ENCODE data around the gene FAM120A. TPM values are rescaled to one million over a fixed set of nuclear protein-coding genes. Genes with fewer than 3 reads are reported as not detected.
A peak's percentile ranks its signal among the peaks of the same experiment; 100 is the strongest.

The FAM120A gene, protein sequence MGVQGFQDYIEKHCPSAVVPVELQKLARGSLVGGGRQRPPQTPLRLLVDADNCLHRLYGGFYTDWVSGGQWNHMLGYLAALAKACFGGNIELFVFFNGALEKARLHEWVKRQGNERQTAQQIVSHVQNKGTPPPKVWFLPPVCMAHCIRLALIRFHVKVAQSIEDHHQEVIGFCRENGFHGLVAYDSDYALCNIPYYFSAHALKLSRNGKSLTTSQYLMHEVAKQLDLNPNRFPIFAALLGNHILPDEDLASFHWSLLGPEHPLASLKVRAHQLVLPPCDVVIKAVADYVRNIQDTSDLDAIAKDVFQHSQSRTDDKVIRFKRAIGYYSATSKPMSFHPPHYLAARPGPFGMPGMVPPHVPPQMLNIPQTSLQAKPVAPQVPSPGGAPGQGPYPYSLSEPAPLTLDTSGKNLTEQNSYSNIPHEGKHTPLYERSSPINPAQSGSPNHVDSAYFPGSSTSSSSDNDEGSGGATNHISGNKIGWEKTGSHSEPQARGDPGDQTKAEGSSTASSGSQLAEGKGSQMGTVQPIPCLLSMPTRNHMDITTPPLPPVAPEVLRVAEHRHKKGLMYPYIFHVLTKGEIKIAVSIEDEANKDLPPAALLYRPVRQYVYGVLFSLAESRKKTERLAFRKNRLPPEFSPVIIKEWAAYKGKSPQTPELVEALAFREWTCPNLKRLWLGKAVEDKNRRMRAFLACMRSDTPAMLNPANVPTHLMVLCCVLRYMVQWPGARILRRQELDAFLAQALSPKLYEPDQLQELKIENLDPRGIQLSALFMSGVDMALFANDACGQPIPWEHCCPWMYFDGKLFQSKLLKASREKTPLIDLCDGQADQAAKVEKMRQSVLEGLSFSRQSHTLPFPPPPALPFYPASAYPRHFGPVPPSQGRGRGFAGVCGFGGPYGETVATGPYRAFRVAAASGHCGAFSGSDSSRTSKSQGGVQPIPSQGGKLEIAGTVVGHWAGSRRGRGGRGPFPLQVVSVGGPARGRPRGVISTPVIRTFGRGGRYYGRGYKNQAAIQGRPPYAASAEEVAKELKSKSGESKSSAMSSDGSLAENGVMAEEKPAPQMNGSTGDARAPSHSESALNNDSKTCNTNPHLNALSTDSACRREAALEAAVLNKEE
- 10 to 100 TPM; 38.3 to 46.1 TPM for total RNA-seq
- polyA plus RNA-seq (2013, experiment 1 of 2) = 29.2 TPM
- 27.1 TPM for polyA plus RNA-seq (2013, experiment 2 of 2)
- long read RNA-seq, experiment 1, full-length matches to known transcripts = 1 of 12 reads
- long read RNA-seq, experiment 1, partial matches to known transcripts = 7 of 12 reads
- long read RNA-seq, experiment 1, other reads (novel, unspliced or antisense) = 4 of 12 reads
- long read RNA-seq, experiment 2, full-length matches to known transcripts = 3 of 16 reads
- long read RNA-seq, experiment 2, partial matches to known transcripts = 10 of 16 reads
- long read RNA-seq, experiment 2, other reads (novel, unspliced or antisense) = 3 of 16 reads
- long read RNA-seq, experiment 3, full-length matches to known transcripts = 12 of 37 reads
- long read RNA-seq, experiment 3, partial matches to known transcripts = 17 of 37 reads
- long read RNA-seq, experiment 3, other reads (novel, unspliced or antisense) = 8 of 37 reads
- long read RNA-seq, experiment 4, partial matches to known transcripts = 4 of 4 reads
- long read RNA-seq, experiment 4, other reads (novel, unspliced or antisense) = 0 of 4 reads

DNA sequence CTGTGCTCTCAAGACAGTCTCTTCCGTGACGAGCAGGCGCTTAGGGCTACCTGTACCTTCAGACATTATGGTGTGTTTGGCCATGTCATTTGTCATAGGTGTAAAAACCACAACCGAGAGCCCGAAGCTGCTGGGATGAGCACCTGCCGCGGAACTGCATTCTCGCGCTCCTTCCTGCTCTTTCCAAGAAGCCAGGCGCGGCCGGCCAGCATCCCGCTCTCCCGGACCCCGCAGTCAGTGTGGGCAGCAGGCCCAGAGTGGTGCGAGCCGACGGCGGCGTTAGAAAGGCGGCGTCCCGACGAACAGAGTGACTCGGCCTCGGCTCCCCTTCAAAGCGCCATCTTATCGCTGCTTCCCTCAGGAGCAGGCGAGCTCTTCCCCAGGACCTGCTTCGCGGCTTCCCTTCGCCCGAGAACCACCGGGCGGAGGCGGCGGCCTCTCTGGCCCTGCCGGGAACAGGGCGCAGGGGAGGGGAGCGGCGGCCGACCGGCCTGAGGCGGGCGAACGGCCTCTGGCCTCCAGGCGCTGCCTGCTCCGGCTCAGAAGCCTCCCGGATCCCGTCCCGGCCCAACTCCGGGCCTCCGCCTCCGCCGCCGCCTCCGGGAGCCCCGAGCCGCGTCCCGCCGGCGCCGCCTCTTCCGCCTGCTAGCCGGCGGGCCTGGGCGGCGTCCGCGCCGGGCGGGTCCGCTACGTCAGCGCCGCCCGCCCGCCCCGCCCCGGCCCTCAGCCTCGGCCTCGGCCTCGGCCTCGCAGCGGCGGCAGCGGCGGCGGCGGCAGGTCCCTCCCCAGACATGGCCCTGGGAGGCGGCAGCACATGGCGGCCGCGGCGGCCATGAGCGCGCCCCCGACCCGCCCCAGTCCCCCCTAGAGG is at the start of gene FAM120A:
Gene FAM120A, plus strand, starts transcription at position 741 of the 871 bp plus-strand sequence. CDS start 231 bp downstream, outside the sequence.
- Histone ChIP-seq H3K27ac (ENCODE audit: low read depth, low read length) (peak within 1 kb of the TSS; percentile 91), H3K4me1 (ENCODE audit: control insufficient read depth, insufficient read depth, low read length) (no peaks in the 10 kb centered on the region), H3K9me3 (ENCODE audit: control insufficient read depth, low read length) (no peaks in the 10 kb centered on the region), H3K9ac (ENCODE audit: extremely low read depth, low read length, poor library complexity, severe bottlenecking) (peak within 1 kb of the TSS; percentile 72), H3K4me3 (ENCODE audit: low read length) (peak within 1 kb of the TSS; percentile 99), H3K36me3 (ENCODE audit: control insufficient read depth, insufficient read depth, low read length) (peaks cover 34% of the 10 kb centered on the region), H3K27me3 (ENCODE audit: control insufficient read depth, insufficient read depth, low read length, poor library complexity, severe bottlenecking) (no peaks in the 10 kb centered on the region)
- 0% methylated on average over 35 to 98 of the region's 100 CpGs for WGBS, 2 experiments (ENCODE audit: insufficient coverage in 1 of 2, insufficient read length in 1 of 2)
- H3K36me3 Mint-ChIP-seq (ENCODE audit: low read depth) = peaks cover 33% of the 10 kb centered on the region
- TF ChIP-seq, protein P1, sequence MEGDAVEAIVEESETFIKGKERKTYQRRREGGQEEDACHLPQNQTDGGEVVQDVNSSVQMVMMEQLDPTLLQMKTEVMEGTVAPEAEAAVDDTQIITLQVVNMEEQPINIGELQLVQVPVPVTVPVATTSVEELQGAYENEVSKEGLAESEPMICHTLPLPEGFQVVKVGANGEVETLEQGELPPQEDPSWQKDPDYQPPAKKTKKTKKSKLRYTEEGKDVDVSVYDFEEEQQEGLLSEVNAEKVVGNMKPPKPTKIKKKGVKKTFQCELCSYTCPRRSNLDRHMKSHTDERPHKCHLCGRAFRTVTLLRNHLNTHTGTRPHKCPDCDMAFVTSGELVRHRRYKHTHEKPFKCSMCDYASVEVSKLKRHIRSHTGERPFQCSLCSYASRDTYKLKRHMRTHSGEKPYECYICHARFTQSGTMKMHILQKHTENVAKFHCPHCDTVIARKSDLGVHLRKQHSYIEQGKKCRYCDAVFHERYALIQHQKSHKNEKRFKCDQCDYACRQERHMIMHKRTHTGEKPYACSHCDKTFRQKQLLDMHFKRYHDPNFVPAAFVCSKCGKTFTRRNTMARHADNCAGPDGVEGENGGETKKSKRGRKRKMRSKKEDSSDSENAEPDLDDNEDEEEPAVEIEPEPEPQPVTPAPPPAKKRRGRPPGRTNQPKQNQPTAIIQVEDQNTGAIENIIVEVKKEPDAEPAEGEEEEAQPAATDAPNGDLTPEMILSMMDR (conservative IDR thresholded peaks at IDR 0.05) = no peak
- no peaks in the 10 kb centered on the region for H3K9me3 Mint-ChIP-seq
- H3K4me3 Mint-ChIP-seq = peak within 1 kb of the TSS; percentile 87
- peaks cover 6% of the 10 kb centered on the region for H3K4me1 Mint-ChIP-seq
- peak; percentile 85 for DNase-seq
- no peaks in the 10 kb centered on the region for H3K27me3 Mint-ChIP-seq (ENCODE audit: insufficient read depth)
- peak within 1 kb of the TSS; percentile 96 for H3K27ac Mint-ChIP-seq

DNA sequence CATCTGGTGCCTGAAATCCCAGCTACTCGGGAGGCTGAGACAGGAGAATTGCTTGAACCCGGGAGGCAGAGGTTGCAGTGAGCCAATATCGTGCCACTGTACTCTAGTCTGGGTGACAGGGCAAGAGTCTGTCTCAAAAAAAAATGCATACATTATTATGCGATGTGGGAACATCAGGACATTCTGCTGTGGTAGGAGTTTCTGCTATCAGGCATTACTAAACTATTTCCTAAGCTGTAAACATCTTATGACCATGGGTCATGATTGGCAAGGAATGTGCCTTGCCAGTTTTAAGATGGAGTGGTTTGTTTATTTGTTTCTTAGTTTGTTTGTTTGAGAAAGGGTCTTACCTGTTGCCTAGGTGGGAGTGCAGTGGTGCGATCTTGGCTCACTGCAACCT is 45.1 kb upstream of the FAM120A start:
- Histone ChIP-seq H3K27ac (ENCODE audit: low read depth, low read length) (no peak overlapping the region), H3K4me1 (ENCODE audit: control insufficient read depth, insufficient read depth, low read length) (no peaks in the 10 kb centered on the region), H3K4me3 (ENCODE audit: low read length) (no peak overlapping the region), H3K9me3 (ENCODE audit: control insufficient read depth, low read length) (no peaks in the 10 kb centered on the region), H3K27me3 (ENCODE audit: control insufficient read depth, insufficient read depth, low read length, poor library complexity, severe bottlenecking) (no peaks in the 10 kb centered on the region), H3K36me3 (ENCODE audit: control insufficient read depth, insufficient read depth, low read length) (no peaks in the 10 kb centered on the region), H3K9ac (ENCODE audit: extremely low read depth, low read length, poor library complexity, severe bottlenecking) (no peak overlapping the region)
- H3K36me3 Mint-ChIP-seq (ENCODE audit: low read depth) = no peaks in the 10 kb centered on the region
- no peak overlapping the region for H3K27ac Mint-ChIP-seq
- WGBS, 2 experiments (ENCODE audit: insufficient coverage in 1 of 2, insufficient read length in 1 of 2) = 96 to 98% methylated on average over 4 to 5 of the region's 5 CpGs
- TF ChIP-seq, protein P1 (conservative IDR thresholded peaks at IDR 0.05) = no peak
- no peak overlapping the region for H3K4me3 Mint-ChIP-seq
- no peaks in the 10 kb centered on the region for H3K4me1 Mint-ChIP-seq
- no peaks in the 10 kb centered on the region for H3K9me3 Mint-ChIP-seq
- DNase-seq = no peak
- peaks cover 2% of the 10 kb centered on the region for H3K27me3 Mint-ChIP-seq (ENCODE audit: insufficient read depth)

Data from endodermal cell (in vitro differentiated cells).